Thymus (tissue), 11 donors: ENCODE results near the gene VTCN1. TPM values are rescaled to one million over a fixed set of nuclear protein-coding genes. Genes with fewer than 3 reads are reported as not detected.

ENCODE experiments used
- DNase-seq, 9 donors: peaks; one replicate each; pipeline ENCODE4 v3.0.0-alpha.2; 2013; ENCODE audit warnings: low spot score in 9 of 9, low read depth in 6 of 9, missing footprints in 1 of 9
- H3K27ac ChIP-seq, 2 donors: one replicate each; pipeline ENCODE4 v1.5.1; 2013; ENCODE audit warnings: control low read depth in 1 of 2, low read depth in 1 of 2, low read length in 1 of 2, mild to moderate bottlenecking in 1 of 2, moderate library complexity in 1 of 2
- H3K27me3 ChIP-seq, 2 donors: one replicate each; pipeline ENCODE4 v1.5.1; 2013; ENCODE audit warnings: low read length in 1 of 2; ENCODE audit not compliant: control insufficient read depth in 2 of 2, insufficient read depth in 1 of 2
- H3K36me3 ChIP-seq, 2 donors: one replicate each; pipeline ENCODE4 v1.5.1; 2013; ENCODE audit warnings: low read length in 1 of 2, mild to moderate bottlenecking in 1 of 2, moderate library complexity in 1 of 2; ENCODE audit not compliant: control insufficient read depth in 2 of 2, insufficient read depth in 2 of 2
- H3K4me1 ChIP-seq, 2 donors: one replicate each; pipeline ENCODE4 v1.5.1; 2013; ENCODE audit warnings: low read length in 2 of 2; ENCODE audit not compliant: control insufficient read depth in 2 of 2, insufficient read depth in 2 of 2
- H3K4me3 ChIP-seq, 2 donors: one replicate each; pipeline ENCODE4 v1.5.1; 2013; ENCODE audit warnings: low read length in 2 of 2, control low read depth in 1 of 2, mild to moderate bottlenecking in 1 of 2
- H3K9me3 ChIP-seq, 2 donors: one replicate each; pipeline ENCODE4 v1.5.1; 2013; ENCODE audit warnings: low read length in 1 of 2, mild to moderate bottlenecking in 1 of 2; ENCODE audit not compliant: control insufficient read depth in 2 of 2, insufficient read depth in 1 of 2
- WGBS: extraction: QIAGEN DNeasy Blood & Tissue Kit; methylation state at CpG from one replicate; pipeline ENCODE4 v1.1.7; 2013; 5-methylcytosine and 5-hydroxymethylcytosine counted together
- polyA plus RNA-seq: library from polyadenylated mRNA; stranded (reverse); fragments of 200-250 nt; gene quantifications from one replicate; pipeline ENCODE4 v1.2.3, GENCODE V29; 2013
- total RNA-seq: library from RNA; stranded (reverse); fragments of 120-200 nt; gene quantifications from one replicate; pipeline ENCODE4 v1.2.4, GENCODE V29; 2013
- donor health status: healthy.

The VTCN1 gene
- total and polyA plus RNA-seq, 2 donors = 0.07 to 0.09 TPM

- DNase-seq = no peak
- Histone ChIP-seq H3K9me3 (no peaks in the 10 kb centered on the region), H3K27me3 (no peaks in the 10 kb centered on the region), H3K4me3 (no peak overlapping the region), H3K36me3 (no peaks in the 10 kb centered on the region), H3K27ac (no peak overlapping the region), H3K4me1 (no peaks in the 10 kb centered on the region)
- 96% methylated on average over 2 of the region's 2 CpGs for WGBS
These were observed 21.0 kb downstream of the VTCN1 start for GRCh38 chr1:117189726-117190125.

- Histone ChIP-seq H3K27me3 (no peaks in the 10 kb centered on the region), H3K36me3 (no peaks in the 10 kb centered on the region), H3K4me3 (no peak overlapping the region), H3K9me3 (no peaks in the 10 kb centered on the region), H3K27ac (no peak overlapping the region), H3K4me1 (no peaks in the 10 kb centered on the region)
- WGBS = 43% methylated on average over 8 of the region's 8 CpGs
- DNase-seq = no peak
These were observed 21.8 kb downstream of the VTCN1 start for GRCh38 chr1:117188816-117189437.

GRCh38 chr1:117188170-117188815, 22.4 kb downstream of the VTCN1 start:
- Histone ChIP-seq H3K27me3 (no peaks in the 10 kb centered on the region), H3K36me3 (no peaks in the 10 kb centered on the region), H3K9me3 (no peaks in the 10 kb centered on the region), H3K27ac (no peak overlapping the region), H3K4me1 (no peaks in the 10 kb centered on the region), H3K4me3 (no peak overlapping the region)
- 93% methylated on average over 5 of the region's 5 CpGs for WGBS
- DNase-seq = no peak

GRCh38 chr1:117183112-117183511, 27.6 kb downstream of the VTCN1 start:
- no peak for DNase-seq
- Histone ChIP-seq H3K4me1 (no peaks in the 10 kb centered on the region), H3K4me3 (no peak overlapping the region), H3K27ac (no peak overlapping the region), H3K27me3 (no peaks in the 10 kb centered on the region), H3K36me3 (no peaks in the 10 kb centered on the region), H3K9me3 (no peaks in the 10 kb centered on the region)
- WGBS = 97% methylated on average over 4 of the region's 4 CpGs

- no peaks in the 10 kb centered on the region for H3K36me3 ChIP-seq
- H3K4me3 ChIP-seq = no peak overlapping the region
- 96% methylated on average over 3 of the region's 3 CpGs for WGBS
- DNase-seq = no peak
- H3K9me3 ChIP-seq = no peaks in the 10 kb centered on the region
- no peaks in the 10 kb centered on the region for H3K4me1 ChIP-seq
- H3K27me3 ChIP-seq = no peaks in the 10 kb centered on the region
- H3K27ac ChIP-seq = no peak overlapping the region
These were observed 28.4 kb downstream of the VTCN1 start for GRCh38 chr1:117182319-117182718.

- Histone ChIP-seq H3K4me1 (no peaks in the 10 kb centered on the region), H3K9me3 (no peaks in the 10 kb centered on the region), H3K27me3 (no peaks in the 10 kb centered on the region), H3K4me3 (no peak overlapping the region), H3K36me3 (no peaks in the 10 kb centered on the region), H3K27ac (no peak overlapping the region)
- DNase-seq = no peak
- 61% methylated on average over 5 of the region's 5 CpGs for WGBS
These were observed 29.1 kb downstream of the VTCN1 start for GRCh38 chr1:117181630-117182041.

GRCh38 chr1:117180147-117180967, 30.4 kb downstream of the VTCN1 start:
- 97% methylated on average over 5 of the region's 5 CpGs for WGBS
- no peaks in the 10 kb centered on the region for H3K36me3 ChIP-seq
- H3K4me1 ChIP-seq = no peaks in the 10 kb centered on the region
- no peak overlapping the region for H3K4me3 ChIP-seq
- no peak for DNase-seq
- H3K27ac ChIP-seq = no peak overlapping the region
- H3K9me3 ChIP-seq = no peaks in the 10 kb centered on the region
- no peaks in the 10 kb centered on the region for H3K27me3 ChIP-seq

GRCh38 chr1:117179471-117179870, 31.3 kb downstream of the VTCN1 start:
- Histone ChIP-seq H3K27me3 (no peaks in the 10 kb centered on the region), H3K4me3 (no peak overlapping the region), H3K36me3 (no peaks in the 10 kb centered on the region), H3K27ac (no peak overlapping the region), H3K9me3 (no peaks in the 10 kb centered on the region), H3K4me1 (no peaks in the 10 kb centered on the region)
- no peak for DNase-seq
- 75% methylated on average over 5 of the region's 5 CpGs for WGBS

- WGBS = 93% methylated on average over 5 of the region's 5 CpGs
- Histone ChIP-seq H3K4me3 (no peak overlapping the region), H3K27me3 (no peaks in the 10 kb centered on the region), H3K27ac (no peak overlapping the region), H3K9me3 (no peaks in the 10 kb centered on the region), H3K36me3 (no peaks in the 10 kb centered on the region), H3K4me1 (no peaks in the 10 kb centered on the region)
- DNase-seq = no peak
These were observed 32.0 kb downstream of the VTCN1 start for GRCh38 chr1:117178756-117179155.
